Psoas muscle (tissue), 8 donors: ENCODE data around the gene TGFA. TPM values are rescaled to one million over a fixed set of nuclear protein-coding genes. Genes with fewer than 3 reads are reported as not detected.
"Not testable (repeated sequence)": the region's sequence is repeated elsewhere in the genome, so short reads cannot be mapped to it uniquely, and the experiment has no call there.

Source experiments
- ATAC-seq, 4 donors: fragments of 200-7000 bp; cut with Tn5 transposase; one replicate each; pipeline ENCODE4 v1.9.1; 2020; ENCODE audit warnings: moderate library complexity in 3 of 4, mild to moderate bottlenecking in 2 of 4
- DNase-seq, 2 donors: peaks; one replicate each; pipeline ENCODE4 v3.0.0-alpha.2; 2020
- H3K27ac ChIP-seq: fragments of 200-600 bp; one replicate; pipeline ENCODE4 v1.8.0; 2022
- H3K27me3 ChIP-seq, 3 donors: fragments of 200-600 bp in 1 of 3; one replicate each; pipeline versions ENCODE4 v1.6.1 to v1.8.0; 2013 to 2022; ENCODE audit warnings: low read length in 2 of 3, mild to moderate bottlenecking in 2 of 3, moderate library complexity in 1 of 3; ENCODE audit not compliant: insufficient read depth in 3 of 3
- H3K36me3 ChIP-seq, 2 donors: fragments of 200-600 bp in 1 of 2; one replicate each; pipeline versions ENCODE4 v1.6.1 to v1.8.0; 2013 to 2022; ENCODE audit warnings: low read depth in 1 of 2, mild to moderate bottlenecking in 1 of 2, moderate library complexity in 1 of 2; ENCODE audit not compliant: insufficient read depth in 1 of 2
- H3K4me1 ChIP-seq: fragments of 200-600 bp; one replicate; pipeline ENCODE4 v1.8.0; 2022
- H3K4me3 ChIP-seq: fragments of 200-600 bp; one replicate; pipeline ENCODE4 v1.8.0; 2022; ENCODE audit warnings: mild to moderate bottlenecking
- H3K9me3 ChIP-seq: fragments of 200-600 bp; one replicate; pipeline ENCODE4 v1.8.0; 2022
- WGBS, 3 donors: extraction: QIAGEN DNeasy Blood & Tissue Kit; methylation state at CpG; one replicate each; pipeline versions ENCODE4 v1.1.6 to v1.1.7; 2013; 5-methylcytosine and 5-hydroxymethylcytosine counted together
- intact Hi-C, 2 donors: fragments of 100-400 bp; cut with DNase I; formaldehyde crosslinking; loops; one replicate each; pipeline versions ENCODE4 v1.11.0 to v1.14.2; 2022
- polyA plus RNA-seq, 3 donors: library from polyadenylated mRNA; stranded (reverse); fragments of 200-250 nt; gene quantifications; one replicate each; pipeline ENCODE4 v1.2.3, GENCODE V29; 2013
- total RNA-seq, 4 donors: library from RNA; stranded (reverse); fragmentation: NEBNext Ultra II Directional in 2 of 4; extraction: Animal tissue kit (Norgen Biotek cat#: 25700) in 2 of 4; gene quantifications; one replicate each; pipeline versions ENCODE4 v1.2.1 to v1.2.4, GENCODE V29; 2021 to 2023
- TF ChIP-seq, protein P1 (sequence below): fragments of 200-600 bp; IDR thresholded peaks from one replicate; pipeline ENCODE4 v1.8.0; 2022; ENCODE audit warnings: antibody characterized with exemption
- donor health status: healthy with polysubstance abuse.
- donor health status: DM: no; HTN: no; CAD: no; lungs with moderate emphysema.
- donor health status: Bipolar disorder and iron deficiency.
- donor health status: healthy.
- donor health status: DM: yes; HTN: yes; CAD: no.
- donor health status: DM: no; HTN: no; CAD: no.
- donor health status: DM: no; HTN: no; CAD: no.
- donor health status: DM: yes; HTN: yes; CAD: no.

Gene TGFA
- total and polyA plus RNA-seq, 7 donors, result 0.03 to 0.39 (median 0.12) TPM

DNA sequence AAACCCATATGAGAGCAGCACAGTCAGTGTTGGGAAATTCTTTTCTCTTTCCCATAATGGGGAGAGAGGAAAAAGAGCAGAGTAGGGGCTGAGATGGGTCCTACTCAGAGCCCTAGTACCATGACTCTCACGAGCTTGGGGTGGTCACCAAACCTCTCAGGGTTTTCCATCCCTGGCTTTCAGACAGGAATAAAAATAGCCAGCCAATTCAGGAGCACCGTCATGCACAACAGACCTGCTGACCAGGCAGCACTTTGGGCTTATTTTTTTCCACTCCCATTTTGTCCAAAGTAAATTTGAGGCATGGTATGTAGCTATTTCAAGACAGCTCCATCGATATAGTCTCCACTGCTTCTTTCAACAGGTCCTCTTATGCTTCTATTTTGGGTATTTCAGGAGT is 86.4 kb downstream of the TGFA start:
- Histone ChIP-seq H3K27me3 (peaks cover 0 to 2% (median 0%) of the 10 kb centered on the region in 3 donors), H3K9me3 (no peaks in the 10 kb centered on the region), H3K27ac (no peak overlapping the region), H3K4me1 (no peaks in the 10 kb centered on the region), H3K4me3 (no peak overlapping the region), H3K36me3 (no peaks in the 10 kb centered on the region)
- TF ChIP-seq, protein P1, sequence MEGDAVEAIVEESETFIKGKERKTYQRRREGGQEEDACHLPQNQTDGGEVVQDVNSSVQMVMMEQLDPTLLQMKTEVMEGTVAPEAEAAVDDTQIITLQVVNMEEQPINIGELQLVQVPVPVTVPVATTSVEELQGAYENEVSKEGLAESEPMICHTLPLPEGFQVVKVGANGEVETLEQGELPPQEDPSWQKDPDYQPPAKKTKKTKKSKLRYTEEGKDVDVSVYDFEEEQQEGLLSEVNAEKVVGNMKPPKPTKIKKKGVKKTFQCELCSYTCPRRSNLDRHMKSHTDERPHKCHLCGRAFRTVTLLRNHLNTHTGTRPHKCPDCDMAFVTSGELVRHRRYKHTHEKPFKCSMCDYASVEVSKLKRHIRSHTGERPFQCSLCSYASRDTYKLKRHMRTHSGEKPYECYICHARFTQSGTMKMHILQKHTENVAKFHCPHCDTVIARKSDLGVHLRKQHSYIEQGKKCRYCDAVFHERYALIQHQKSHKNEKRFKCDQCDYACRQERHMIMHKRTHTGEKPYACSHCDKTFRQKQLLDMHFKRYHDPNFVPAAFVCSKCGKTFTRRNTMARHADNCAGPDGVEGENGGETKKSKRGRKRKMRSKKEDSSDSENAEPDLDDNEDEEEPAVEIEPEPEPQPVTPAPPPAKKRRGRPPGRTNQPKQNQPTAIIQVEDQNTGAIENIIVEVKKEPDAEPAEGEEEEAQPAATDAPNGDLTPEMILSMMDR, result no peak
- ATAC-seq (no peak), DNase-seq (no peak)
- intact Hi-C loops, result no loop called here
- 57 to 62% (median 57%) methylated on average over 3 of the region's 3 CpGs for WGBS, 3 donors

DNA sequence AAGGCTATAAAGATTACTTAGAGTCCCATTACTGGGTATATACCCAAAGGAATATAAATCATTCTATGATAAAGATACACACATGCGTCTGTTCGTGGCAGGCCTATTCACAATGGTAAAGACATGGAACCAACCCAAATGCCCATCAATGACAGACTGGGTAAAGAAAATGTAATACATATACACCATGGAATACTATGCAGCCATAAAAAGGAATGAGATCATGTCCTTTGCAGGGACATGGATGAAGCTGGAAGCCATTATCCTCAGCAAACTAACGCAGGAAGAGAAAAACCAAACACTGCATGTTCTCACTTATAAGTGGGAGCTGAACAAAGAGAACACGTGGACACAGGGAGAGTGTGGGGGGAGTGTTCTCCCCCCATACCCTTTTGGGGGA is 87.0 kb downstream of the TGFA start:
- H3K4me1 ChIP-seq, H3K36me3 ChIP-seq, H3K27me3 ChIP-seq, ATAC-seq, DNase-seq, H3K4me3 ChIP-seq, intact Hi-C loops, H3K9me3 ChIP-seq, H3K27ac ChIP-seq: not testable (repeated sequence)
- WGBS, 3 donors, result 88 to 94% (median 91%) methylated on average over 4 of the region's 4 CpGs

DNA sequence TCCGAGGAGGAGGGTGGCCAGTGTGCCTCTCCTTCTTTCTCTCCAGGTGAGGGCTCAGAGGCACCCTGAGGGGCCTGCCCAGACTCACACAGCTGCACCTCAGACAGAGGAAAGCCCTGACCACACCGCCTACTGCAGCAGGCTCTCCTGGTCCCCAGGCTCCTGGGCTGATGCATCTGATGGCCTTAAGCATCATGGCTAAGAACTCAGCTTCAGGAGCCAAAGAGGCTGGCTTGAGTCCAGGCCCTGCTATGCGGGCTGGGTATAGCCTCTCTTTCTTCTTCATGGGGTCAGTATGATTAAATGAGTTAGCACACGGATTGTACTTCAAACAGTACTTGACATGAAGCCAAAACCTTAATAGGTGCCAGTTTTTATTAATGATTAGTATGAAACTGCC is 89.6 kb downstream of the TGFA start:
- DNase-seq, result no peak
- H3K9me3 ChIP-seq, result no peaks in the 10 kb centered on the region
- H3K36me3 ChIP-seq, result no peaks in the 10 kb centered on the region
- H3K4me3 ChIP-seq, result no peak overlapping the region
- no peaks in the 10 kb centered on the region for H3K4me1 ChIP-seq
- H3K27me3 ChIP-seq, result peaks cover 0 to 2% (median 0%) of the 10 kb centered on the region in 3 donors
- ATAC-seq, result no peak
- H3K27ac ChIP-seq, result no peak overlapping the region
- WGBS, 3 donors, result 65 to 73% (median 71%) methylated on average over 4 of the region's 4 CpGs
- TF ChIP-seq, protein P1, result no peak
- intact Hi-C loops, result no loop called here

DNA sequence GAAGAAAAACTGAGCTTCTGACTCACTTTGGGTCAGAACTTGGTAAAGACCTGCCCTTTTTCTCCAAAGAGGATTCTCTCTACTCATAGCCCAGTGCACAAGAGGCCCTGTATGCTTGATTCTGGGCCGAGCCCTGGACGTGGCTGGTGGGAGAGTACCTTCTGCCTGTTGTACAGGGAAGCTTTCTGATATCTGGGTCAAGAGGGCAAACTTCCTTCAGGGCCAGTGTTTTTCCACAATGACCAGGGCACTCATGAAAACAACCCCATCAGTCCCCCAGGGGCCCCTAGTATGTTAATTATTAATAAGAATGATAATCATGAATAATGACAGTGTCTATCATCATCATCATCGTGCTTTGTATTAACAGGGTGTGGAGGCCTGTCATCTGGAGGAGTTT is 90.0 kb downstream of the TGFA start:
- TF ChIP-seq, protein P1, result no peak
- Histone ChIP-seq H3K27ac (no peak overlapping the region), H3K4me3 (no peak overlapping the region), H3K36me3 (no peaks in the 10 kb centered on the region), H3K27me3 (peaks cover 0 to 2% (median 0%) of the 10 kb centered on the region in 3 donors), H3K9me3 (no peaks in the 10 kb centered on the region), H3K4me1 (no peaks in the 10 kb centered on the region)
- no peak for ATAC-seq
- DNase-seq, result no peak
- WGBS, 3 donors, result 66 to 82% (median 69%) methylated on average over 3 of the region's 3 CpGs
- intact Hi-C loops, result no loop called here

DNA sequence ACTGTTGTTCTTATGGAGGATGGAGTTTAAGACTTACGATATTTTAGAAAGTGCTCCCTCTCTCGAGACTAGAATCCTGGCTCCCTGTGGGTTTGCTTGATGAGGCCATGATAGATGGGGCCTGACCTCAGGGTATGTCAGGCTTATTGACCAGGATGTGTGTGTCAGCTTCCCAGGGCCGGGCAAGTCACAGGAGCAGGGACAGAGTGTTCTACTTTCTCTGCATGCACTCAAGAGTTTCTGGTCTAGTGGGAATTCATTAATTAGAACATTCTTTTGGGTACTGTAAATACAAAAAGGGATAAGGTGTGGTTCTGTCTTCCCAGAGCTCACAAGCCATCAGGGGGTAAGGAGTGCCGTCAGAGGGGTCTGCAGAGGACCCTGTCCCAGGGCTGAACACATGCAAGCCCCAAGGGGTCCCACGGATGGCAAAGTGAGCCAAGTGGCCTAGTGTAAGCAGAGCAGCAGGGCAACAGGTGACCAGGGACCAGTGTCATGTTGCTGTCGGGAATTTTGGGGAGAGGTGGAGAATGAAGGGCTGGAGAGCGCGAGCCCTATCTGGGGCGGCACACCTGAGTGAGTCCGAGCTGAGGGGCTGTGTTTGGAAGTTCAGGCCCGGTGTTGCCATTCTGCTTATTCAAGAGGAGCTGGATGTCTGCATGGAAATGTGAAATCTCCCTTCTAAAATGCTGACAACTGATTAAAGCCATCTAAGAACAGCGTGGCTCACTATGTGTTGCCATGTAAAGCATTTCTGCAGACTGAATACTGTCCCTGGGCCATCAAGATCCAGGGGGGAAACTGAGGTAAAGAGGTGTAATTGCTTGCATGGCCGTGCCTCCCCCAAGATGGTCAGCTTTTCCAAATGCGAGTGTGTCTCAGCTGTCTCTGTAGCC is 91.4 kb downstream of the TGFA start:
- DNase-seq, result no peak
- no peaks in the 10 kb centered on the region for H3K9me3 ChIP-seq
- H3K27me3 ChIP-seq, result peaks cover 0 to 2% (median 0%) of the 10 kb centered on the region in 3 donors
- no peaks in the 10 kb centered on the region for H3K4me1 ChIP-seq
- H3K4me3 ChIP-seq, result no peak overlapping the region
- ATAC-seq, result no peak
- H3K36me3 ChIP-seq, result no peaks in the 10 kb centered on the region
- TF ChIP-seq, protein P1, result no peak
- 66 to 69% (median 67%) methylated on average over 14 of the region's 14 CpGs for WGBS, 3 donors
- intact Hi-C loops, result no loop called here
- no peak overlapping the region for H3K27ac ChIP-seq
